IMR-90 (cell line): ENCODE data around the gene OMD. TPM values are rescaled to one million over a fixed set of nuclear protein-coding genes. Genes with fewer than 3 reads are reported as not detected.

Experiments
- ATAC-seq: fragments of 200-7000 bp; cut with Tn5 transposase; 2 replicates; pipeline ENCODE4 v1.9.1; 2020; ENCODE audit warnings: low read depth, mild to moderate bottlenecking, moderate library complexity
- BruUV-seq: library from RNA; stranded (reverse); fragments of 400-500 nt; replicated peaks from 2 replicates; lab custom pipeline; 2021; lab: Mats Ljungman, UMichigan
- CTCF ChIA-PET: fragments of 300-600 bp; formaldehyde crosslinking; extraction: SDS; loops from one replicate; lab custom pipeline; 2021; ENCODE audit warnings: antibody characterized with exemption; lab: Yijun Ruan, JAX
- POLR2A ChIA-PET: fragments of 300-600 bp; sonication (Branson Sonifier 250); formaldehyde crosslinking; loops from one replicate; lab custom pipeline; 2022; ENCODE audit warnings: antibody characterized with exemption; ENCODE audit not compliant: unreplicated experiment; lab: Charles Lee
- DNase-seq: peaks from one replicate; pipeline ENCODE4 v3.0.0; 2013
- H2AFZ ChIP-seq: replicated peaks from 2 replicates; pipeline ENCODE3; 2013; ENCODE audit warnings: low read length, mild to moderate bottlenecking; ENCODE audit not compliant: poor library complexity
- H2AK5ac ChIP-seq: 2 replicates; pipeline ENCODE4 v1.6.1; 2013; ENCODE audit warnings: low read depth, low read length, inconsistent platforms
- H2AK9ac ChIP-seq: replicated peaks from 2 replicates; pipeline ENCODE3; 2013; ENCODE audit warnings: mild to moderate bottlenecking, low read depth, low read length, moderate library complexity; ENCODE audit not compliant: poor library complexity
- H2BK120ac ChIP-seq: 2 replicates; pipeline ENCODE4 v1.6.1; 2013; ENCODE audit warnings: low read depth, low read length, inconsistent platforms
- H2BK15ac ChIP-seq: 3 replicates; pipeline ENCODE4 v1.6.1; 2013; ENCODE audit warnings: low read depth, low read length, inconsistent platforms
- H2BK20ac ChIP-seq: 2 replicates; pipeline ENCODE4 v1.6.1; 2013; ENCODE audit warnings: low read depth, mild to moderate bottlenecking, inconsistent platforms, low read length, moderate library complexity
- H2BK5ac ChIP-seq: 2 replicates; pipeline ENCODE4 v1.6.1; 2013; ENCODE audit warnings: mild to moderate bottlenecking, low read depth, low read length, inconsistent platforms; ENCODE audit not compliant: poor library complexity, severe bottlenecking
- H3K14ac ChIP-seq: replicated peaks from 2 replicates; pipeline ENCODE4 v1.6.1; 2013; ENCODE audit warnings: low read depth, low read length, inconsistent platforms
- H3K18ac ChIP-seq: 2 replicates; pipeline ENCODE4 v1.6.1; 2013; ENCODE audit warnings: low read depth, low read length, control low read depth
- H3K23ac ChIP-seq: 2 replicates; pipeline ENCODE4 v1.6.1; 2013; ENCODE audit warnings: low read depth, low read length, inconsistent platforms
- H3K27ac ChIP-seq: 2 replicates; pipeline ENCODE4 v1.5.1; 2013; ENCODE audit warnings: mild to moderate bottlenecking, control low read depth, low read length; ENCODE audit not compliant: insufficient read depth
- H3K27me3 ChIP-seq: 2 replicates; pipeline ENCODE4 v1.6.1; 2013; ENCODE audit warnings: low read length; ENCODE audit not compliant: control insufficient read depth, insufficient read depth
- H3K36me3 ChIP-seq: 2 replicates; pipeline ENCODE4 v1.6.1; 2013; ENCODE audit warnings: low read length, mixed read lengths; ENCODE audit not compliant: control insufficient read depth, insufficient read depth
- H3K4ac ChIP-seq: 2 replicates; pipeline ENCODE4 v1.6.1; 2013; ENCODE audit warnings: low read depth, low read length, inconsistent platforms
- H3K4me1 ChIP-seq: 2 replicates; pipeline ENCODE4 v1.6.1; 2013; ENCODE audit warnings: low read length, mixed read lengths; ENCODE audit not compliant: control insufficient read depth, insufficient read depth
- H3K4me2 ChIP-seq: 2 replicates; pipeline ENCODE4 v1.6.1; 2013; ENCODE audit warnings: low read depth, mild to moderate bottlenecking, control low read depth, low read length, moderate library complexity
- H3K4me3 ChIP-seq: 2 replicates; pipeline ENCODE4 v1.5.1; 2013; ENCODE audit warnings: low read depth, mild to moderate bottlenecking, control low read depth, low read length, moderate library complexity; ENCODE audit not compliant: insufficient read depth
- H3K56ac ChIP-seq: 2 replicates; pipeline ENCODE4 v1.6.1; 2013; ENCODE audit warnings: low read length, inconsistent platforms; ENCODE audit not compliant: insufficient read depth; ENCODE audit errors: extremely low read depth
- H3K79me1 ChIP-seq, 2 experiments: 2 replicates each; pipeline ENCODE4 v1.6.1; 2013; ENCODE audit warnings: low read length in 2 of 2, inconsistent platforms in 1 of 2, low read depth in 1 of 2
- H3K9ac ChIP-seq: 2 replicates; pipeline ENCODE4 v1.6.1; 2013; ENCODE audit warnings: low read depth, low read length, control low read depth
- H3K9me1 ChIP-seq: 2 replicates; pipeline ENCODE4 v1.6.1; 2013; ENCODE audit warnings: low read length, inconsistent platforms; ENCODE audit not compliant: insufficient read depth
- H3K9me3 ChIP-seq: 2 replicates; pipeline ENCODE4 v1.6.1; 2013; ENCODE audit warnings: low read length; ENCODE audit not compliant: control insufficient read depth, insufficient read depth
- H4K20me1 ChIP-seq: 2 replicates; pipeline ENCODE4 v1.6.1; 2013; ENCODE audit warnings: low read length, inconsistent platforms; ENCODE audit not compliant: insufficient read depth
- H4K5ac ChIP-seq: 2 replicates; pipeline ENCODE4 v1.6.1; 2013; ENCODE audit warnings: mild to moderate bottlenecking, low read depth, low read length, control low read depth
- H4K8ac ChIP-seq, 2 experiments: 2 replicates each; pipeline ENCODE4 v1.6.1; 2013; ENCODE audit warnings: low read depth in 2 of 2, low read length in 2 of 2, control low read depth in 1 of 2, inconsistent platforms in 1 of 2
- H4K91ac ChIP-seq: 2 replicates; pipeline ENCODE4 v1.6.1; 2013; ENCODE audit warnings: low read depth, low read length, inconsistent platforms; ENCODE audit not compliant: insufficient read depth
- BHLHE40 ChIP-seq: fragments of 150-350 bp; IDR thresholded peaks from 2 replicates; pipeline ENCODE4 v1.6.1; 2016; ENCODE audit warnings: mild to moderate bottlenecking, low read depth, low read length
- CEBPB ChIP-seq: IDR thresholded peaks from 2 replicates; pipeline ENCODE4 v1.6.1; 2012; ENCODE audit warnings: low read depth, low read length, improper control_type of control experiment
- CHD1 ChIP-seq: IDR thresholded peaks from 2 replicates; pipeline ENCODE4 v1.6.1; 2012; ENCODE audit warnings: low read depth, low read length, improper control_type of control experiment
- FOS ChIP-seq: fragments of 150-350 bp; IDR thresholded peaks from 2 replicates; pipeline ENCODE4 v1.6.1; 2016; ENCODE audit warnings: low read depth, low read length
- MAFK ChIP-seq: IDR thresholded peaks from 2 replicates; pipeline ENCODE4 v1.6.1; 2012; ENCODE audit warnings: low read depth, low read length, improper control_type of control experiment
- MAZ ChIP-seq: IDR thresholded peaks from 2 replicates; pipeline ENCODE4 v1.6.1; 2012; ENCODE audit warnings: low read depth, mild to moderate bottlenecking, low read length, improper control_type of control experiment, moderate library complexity, borderline replicate concordance
- MXI1 ChIP-seq: IDR thresholded peaks from 2 replicates; pipeline ENCODE4 v1.6.1; 2012; ENCODE audit warnings: low read depth, mild to moderate bottlenecking, low read length, moderate library complexity, borderline replicate concordance
- NFE2L2 ChIP-seq: fragments of 150-350 bp; IDR thresholded peaks from 2 replicates; pipeline ENCODE4 v1.6.1; 2016; ENCODE audit warnings: low read depth, mild to moderate bottlenecking, low read length
- POLR2A ChIP-seq: IDR thresholded peaks from 2 replicates; pipeline ENCODE4 v1.6.1; 2012; ENCODE audit warnings: mild to moderate bottlenecking, low read depth, low read length
- RAD21 ChIP-seq: IDR thresholded peaks from 2 replicates; pipeline ENCODE4 v1.6.1; 2012; ENCODE audit warnings: low read length, improper control_type of control experiment
- RCOR1 ChIP-seq: IDR thresholded peaks from 2 replicates; pipeline ENCODE4 v1.6.1; 2012; ENCODE audit warnings: mild to moderate bottlenecking, low read length, improper control_type of control experiment; ENCODE audit not compliant: insufficient replicate concordance
- RFX5 ChIP-seq: IDR thresholded peaks from 2 replicates; pipeline ENCODE4 v1.8.0; 2012; ENCODE audit warnings: low read depth, mild to moderate bottlenecking, low read length, moderate library complexity
- SMC3 ChIP-seq: fragments of 150-350 bp; IDR thresholded peaks from 2 replicates; pipeline ENCODE4 v1.6.1; 2016; ENCODE audit warnings: low read depth, mild to moderate bottlenecking, antibody characterized with exemption, low read length, moderate library complexity
- USF2 ChIP-seq: fragments of 150-350 bp; IDR thresholded peaks from 2 replicates; pipeline ENCODE4 v1.6.1; 2017; ENCODE audit warnings: mild to moderate bottlenecking, antibody characterized with exemption, low read length, low read depth
- WGBS, 2 experiments: methylation state at CpG; one replicate each; pipeline versions ENCODE4 v1.1.5 to v1.1.7; 2013; ENCODE audit warnings: missing lambda C conversion rate in 2 of 2; ENCODE audit not compliant: insufficient read length in 1 of 2; ENCODE audit errors: extremely low coverage in 2 of 2; 5-methylcytosine and 5-hydroxymethylcytosine counted together
- dilution Hi-C: fragments of 300-500 bp; cut with HindIII; formaldehyde crosslinking; loops from one replicate; pipeline ENCODE4 v1.14.3; 2018; ENCODE audit warnings: low sequenced_read_pairs; ENCODE audit not compliant: unreplicated experiment
- in situ Hi-C: fragments of 300-500 bp; cut with MboI; formaldehyde crosslinking; loops from 3 replicates; pipeline ENCODE4 v1.14.3; 2019; ENCODE audit warnings: low sequenced_read_pairs, inconsistent platforms, mixed read lengths
- intact Hi-C: fragments of 100-400 bp; cut with micrococcal nuclease; formaldehyde crosslinking; loops from 2 replicates; pipeline ENCODE4 v1.10.0; 2022
- polyA plus RNA-seq, 3 experiments: library from polyadenylated mRNA; depleted of rRNA; stranded (reverse); fragments of >200 nt; gene quantifications; 2 replicates each; pipeline ENCODE4 v1.2.3, GENCODE V29; 2012; ENCODE audit warnings: low replicate concordance in 1 of 3
- total RNA-seq: library from RNA; depleted of rRNA; stranded (reverse); fragments of >200 nt; gene quantifications from 2 replicates; pipeline ENCODE4 v1.2.3, GENCODE V29; 2012
- TF ChIP-seq, protein P1 (sequence below): conservative IDR thresholded peaks from 2 replicates; pipeline ENCODE4 v1.5.1; 2012; ENCODE audit warnings: mild to moderate bottlenecking, low read depth, low read length, improper control_type of control experiment
- TF ChIP-seq, protein P2 (sequence below): fragments of 150-350 bp; IDR thresholded peaks from 2 replicates; pipeline ENCODE4 v1.6.1; 2016; ENCODE audit warnings: low read depth, mild to moderate bottlenecking, low read length, moderate library complexity, borderline replicate concordance

Gene OMD
- total and polyA plus RNA-seq, 2 of the 4 experiments (the other 2 are of a cell fraction) = not detected

DNA sequence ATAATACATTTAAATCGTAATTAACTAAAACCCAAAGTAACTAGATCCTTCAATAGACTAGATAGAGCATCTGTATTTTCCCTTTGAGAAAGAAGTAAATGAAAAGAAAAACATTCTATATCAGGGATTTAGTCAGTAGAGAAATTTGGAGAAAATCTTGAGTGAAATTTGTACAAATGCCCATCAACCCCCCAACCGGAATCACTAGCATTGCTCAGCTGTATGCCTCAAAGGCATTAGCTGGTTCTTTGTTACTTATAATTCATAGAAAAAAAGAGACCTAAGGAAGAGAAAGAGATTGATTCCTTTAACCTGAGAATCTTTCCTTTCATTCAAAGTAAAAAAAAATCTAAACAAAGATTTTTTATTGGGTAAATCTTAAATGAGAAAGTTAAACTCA is 659 bp downstream of the OMD start:
- Histone ChIP-seq H3K4me2 (no peak overlapping the region), H2BK20ac (no peak overlapping the region), H4K20me1 (no peaks in the 10 kb centered on the region), H3K9me1 (peaks cover 2% of the 10 kb centered on the region; the same call in 1 of the 2 replicates), H3K4me3 (no peak overlapping the region), H2AK5ac (no peak overlapping the region), H3K18ac (no peak overlapping the region), H3K9ac (no peak overlapping the region), H3K9me3 (no peaks in the 10 kb centered on the region), H3K4ac (no peak overlapping the region), H4K91ac (no peak overlapping the region), H4K5ac (no peak overlapping the region), H2AFZ (no peak overlapping the region), H3K23ac (no peak overlapping the region), H4K8ac (no peak overlapping the region), H2BK5ac (no peak overlapping the region), H3K79me1 (no peaks in the 10 kb centered on the region), H3K14ac (no peak overlapping the region), H2AK9ac (no peak overlapping the region), H2BK120ac (no peak overlapping the region), H2BK15ac (no peak overlapping the region), H3K4me1 (peaks cover 8% of the 10 kb centered on the region), H3K27me3 (no peaks in the 10 kb centered on the region), H3K27ac (no peak overlapping the region), H3K56ac (no peak overlapping the region), H3K36me3 (no peaks in the 10 kb centered on the region)
- ATAC-seq (no peak), DNase-seq (no peak)
- TF ChIP-seq SMC3 (no peak), POLR2A (no peak), RFX5 (no peak), USF2 (no peak), FOS (no peak), BHLHE40 (no peak), RCOR1 (no peak), CEBPB (no peak), MAFK (no peak), MXI1 (no peak), CHD1 (no peak), MAZ (no peak), RAD21 (no peak), NFE2L2 (no peak)
- TF ChIP-seq, protein P1, sequence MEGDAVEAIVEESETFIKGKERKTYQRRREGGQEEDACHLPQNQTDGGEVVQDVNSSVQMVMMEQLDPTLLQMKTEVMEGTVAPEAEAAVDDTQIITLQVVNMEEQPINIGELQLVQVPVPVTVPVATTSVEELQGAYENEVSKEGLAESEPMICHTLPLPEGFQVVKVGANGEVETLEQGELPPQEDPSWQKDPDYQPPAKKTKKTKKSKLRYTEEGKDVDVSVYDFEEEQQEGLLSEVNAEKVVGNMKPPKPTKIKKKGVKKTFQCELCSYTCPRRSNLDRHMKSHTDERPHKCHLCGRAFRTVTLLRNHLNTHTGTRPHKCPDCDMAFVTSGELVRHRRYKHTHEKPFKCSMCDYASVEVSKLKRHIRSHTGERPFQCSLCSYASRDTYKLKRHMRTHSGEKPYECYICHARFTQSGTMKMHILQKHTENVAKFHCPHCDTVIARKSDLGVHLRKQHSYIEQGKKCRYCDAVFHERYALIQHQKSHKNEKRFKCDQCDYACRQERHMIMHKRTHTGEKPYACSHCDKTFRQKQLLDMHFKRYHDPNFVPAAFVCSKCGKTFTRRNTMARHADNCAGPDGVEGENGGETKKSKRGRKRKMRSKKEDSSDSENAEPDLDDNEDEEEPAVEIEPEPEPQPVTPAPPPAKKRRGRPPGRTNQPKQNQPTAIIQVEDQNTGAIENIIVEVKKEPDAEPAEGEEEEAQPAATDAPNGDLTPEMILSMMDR = no peak
- TF ChIP-seq, protein P2, sequence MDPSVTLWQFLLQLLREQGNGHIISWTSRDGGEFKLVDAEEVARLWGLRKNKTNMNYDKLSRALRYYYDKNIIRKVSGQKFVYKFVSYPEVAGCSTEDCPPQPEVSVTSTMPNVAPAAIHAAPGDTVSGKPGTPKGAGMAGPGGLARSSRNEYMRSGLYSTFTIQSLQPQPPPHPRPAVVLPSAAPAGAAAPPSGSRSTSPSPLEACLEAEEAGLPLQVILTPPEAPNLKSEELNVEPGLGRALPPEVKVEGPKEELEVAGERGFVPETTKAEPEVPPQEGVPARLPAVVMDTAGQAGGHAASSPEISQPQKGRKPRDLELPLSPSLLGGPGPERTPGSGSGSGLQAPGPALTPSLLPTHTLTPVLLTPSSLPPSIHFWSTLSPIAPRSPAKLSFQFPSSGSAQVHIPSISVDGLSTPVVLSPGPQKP = no peak
- ChIA-PET POLR2A (no interaction called here), CTCF (no interaction called here)
- intact Hi-C loops = no loop called here
- dilution Hi-C loops = no loop called here
- BruUV-seq = no TSS peak
- WGBS, 2 experiments = no CpG with 5 or more reads among the region's 2 CpGs
- in situ Hi-C loops = no loop called here
